CD4-positive, alpha-beta T cell treated with Interleukin-6 at 100 ng/mL for 8 hours (primary cell): ENCODE measurements around the gene BTBD8.
A peak's percentile ranks its signal among the peaks of the same experiment; 100 is the strongest.

Source experiments
- DNase-seq: peaks from one replicate; pipeline ENCODE4 v3.0.0-alpha.2; 2020; ENCODE audit warnings: mixed read lengths, low spot score

BTBD8 gene

DNA sequence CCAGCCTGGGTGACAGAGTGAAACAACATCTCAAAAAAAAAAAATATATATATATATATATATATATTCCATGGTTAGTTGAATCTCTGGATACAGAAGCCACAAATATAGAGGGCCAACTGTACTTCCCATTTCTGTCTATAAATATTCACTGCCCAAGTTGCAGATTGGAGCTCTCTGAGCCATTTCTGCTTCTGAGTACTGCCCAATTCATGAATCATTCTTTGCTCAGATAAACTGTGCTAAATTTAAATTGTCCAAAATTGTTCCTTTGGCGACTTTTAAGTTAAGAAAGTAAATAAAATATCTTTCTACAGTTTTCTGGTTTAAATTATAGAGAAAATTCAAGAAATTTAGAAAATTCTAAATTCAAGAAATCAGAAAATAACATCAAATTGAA lies 114.4 kb downstream of the BTBD8 start:
- no peak for DNase-seq

- peak; percentile 8 for DNase-seq
These were observed 121.8 kb downstream of the BTBD8 start for GRCh38 chr1:92201973-92202372.

- DNase-seq: no peak
These were observed 123.0 kb downstream of the BTBD8 start for GRCh38 chr1:92203105-92203504.

DNA sequence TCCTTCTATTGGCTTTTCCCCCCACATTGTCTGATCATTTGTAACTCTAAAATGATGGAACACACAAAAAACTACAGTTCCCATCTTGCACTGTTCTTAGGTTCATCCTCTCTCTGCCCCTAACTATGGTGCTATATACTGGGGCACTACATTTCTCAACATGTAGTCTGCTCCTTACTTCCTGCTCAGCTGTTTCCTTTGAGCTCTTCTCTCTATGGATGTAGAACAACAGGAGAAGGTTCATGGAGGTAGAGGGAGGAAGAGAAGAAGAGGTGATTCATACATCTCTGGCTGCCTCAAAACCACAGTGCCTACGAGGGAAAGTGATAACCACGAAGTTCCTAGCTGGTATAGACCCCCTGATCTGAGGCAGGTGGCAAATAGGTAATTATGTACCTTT lies 130.6 kb downstream of the BTBD8 start:
- DNase-seq: no peak

- no peak for DNase-seq
These were observed 131.0 kb downstream of the BTBD8 start for GRCh38 chr1:92211166-92211565.

DNA sequence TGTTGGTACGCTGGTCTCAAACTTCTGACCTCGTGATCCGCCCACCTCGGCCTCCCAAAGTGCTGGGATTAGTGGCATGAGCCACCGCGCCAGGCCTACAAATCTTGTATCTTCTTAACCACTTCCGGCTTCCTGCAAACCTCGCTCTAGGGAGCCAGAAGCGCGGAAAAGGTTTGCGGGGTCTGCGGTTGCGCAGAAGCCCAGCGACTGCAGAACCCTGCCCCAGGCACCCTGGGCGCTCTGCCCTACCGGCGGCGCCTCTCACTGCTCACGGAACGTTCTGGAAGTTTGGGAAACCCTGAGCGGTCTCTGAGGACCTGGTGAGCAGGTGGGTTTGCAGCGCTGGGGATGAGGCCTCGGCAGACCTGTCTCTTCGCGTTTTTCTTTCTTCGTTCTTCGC lies 137.6 kb downstream of the BTBD8 start, which contains the start of gene C1orf146:
C1orf146 (plus strand) TSS at position 195 of the 400 bp plus-strand sequence. CDS start 13,506 bp downstream, outside the sequence.
- DNase-seq: no peak

GRCh38 chr1:92218559-92218958 lies 138.4 kb downstream of the BTBD8 start:
- no peak for DNase-seq

DNA sequence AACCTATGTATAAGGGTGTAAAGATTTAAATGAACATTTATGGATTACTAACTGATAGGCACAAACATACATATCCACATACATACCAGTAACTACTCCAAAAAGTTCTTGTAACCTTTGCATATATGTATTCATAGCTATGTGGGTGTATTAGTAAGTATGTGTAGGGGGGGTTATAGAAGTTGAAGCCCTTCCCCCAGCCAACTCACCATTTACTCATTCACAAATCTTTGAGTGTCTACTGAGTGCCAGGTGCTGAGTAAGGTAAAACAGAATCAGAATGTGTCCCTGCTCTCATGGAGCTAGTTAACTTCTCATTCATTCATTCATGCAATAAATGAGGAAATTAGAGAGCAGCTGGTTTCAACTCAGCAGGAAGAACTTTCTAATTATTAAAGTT lies 138.9 kb downstream of the BTBD8 start:
- DNase-seq: no peak

GRCh38 chr1:92228401-92228800 lies 148.3 kb downstream of the BTBD8 start:
- DNase-seq: no peak

- no peak for DNase-seq
These were observed 150.6 kb downstream of the BTBD8 start for GRCh38 chr1:92230736-92231135.
